ENCODE data around the gene LRRN2. TPM values are rescaled to one million over a fixed set of nuclear protein-coding genes. Genes with fewer than 3 reads are reported as not detected.

Gene LRRN2
- polyA plus RNA-seq, 2 of the 4 experiments (the other 2 are of a cell fraction) = 3.6 to 6.6 TPM

GRCh38 chr1:204662530-204662929 is 23.0 kb downstream of the LRRN2 start:
- FAIRE-seq (no peak), DNase-seq (ENCODE audit: low read depth in 1 of 2, low spot score in 1 of 2) (no peak), ATAC-seq (no peak)
- Histone ChIP-seq H3K27ac (no peak overlapping the region), H3K4me3 (no peak overlapping the region), H3K9me3 (no peaks in the 10 kb centered on the region), H3K4me1 (no peaks in the 10 kb centered on the region), H3K4me2 (no peak overlapping the region)
- CTCF ChIA-PET = interaction anchor here (0.6 to 2.5 kb wide), 7 partner anchors 14 to 245 kb away, joined by 3 to 11 read pairs (median 4); no protein-coding TSS in a partner anchor
- no peak for TF ChIP-seq RCOR1 (IDR thresholded peaks at IDR 0.05; ENCODE audit: low read depth, low read length)
- TF ChIP-seq E2F6 (IDR thresholded peaks at IDR 0.05; ENCODE audit: borderline replicate concordance, low read depth) = no peak
- TF ChIP-seq ESRRA (IDR thresholded peaks at IDR 0.05; ENCODE audit: borderline replicate concordance, low read length) = no peak
- no peak for TF ChIP-seq HES2 (IDR thresholded peaks at IDR 0.05)
- no peak for TF ChIP-seq RAD21 (conservative IDR thresholded peaks at IDR 0.05 in 1 of 2, IDR thresholded peaks at IDR 0.05 in 1 of 2)
- no peak for TF ChIP-seq BCL3 (IDR thresholded peaks at IDR 0.05)
- no peak for TF ChIP-seq PBX3 (IDR thresholded peaks at IDR 0.05)
- TF ChIP-seq CHD2 (IDR thresholded peaks at IDR 0.05; ENCODE audit: low read length, partially characterized antibody) = no peak
- TF ChIP-seq EHMT2 (IDR thresholded peaks at IDR 0.05; ENCODE audit: low read depth) = no peak
- TF ChIP-seq JUNB (IDR thresholded peaks at IDR 0.05) = no peak
- TF ChIP-seq ZSCAN20 (CRISPR knock-in tag; IDR thresholded peaks at IDR 0.05) = no peak
- no peak for TF ChIP-seq PHF8 (IDR thresholded peaks at IDR 0.05; ENCODE audit: borderline replicate concordance, low read depth)
- no peak for TF ChIP-seq CBX8 (IDR thresholded peaks at IDR 0.05)
- TF ChIP-seq ZC3H11A (IDR thresholded peaks at IDR 0.05) = no peak
- TF ChIP-seq MAZ (IDR thresholded peaks at IDR 0.05; ENCODE audit: borderline replicate concordance, low read depth, low read length) = no peak
- no peak for TF ChIP-seq RFX5 (IDR thresholded peaks at IDR 0.05)
- TF ChIP-seq ZNF302 (CRISPR knock-in tag; IDR thresholded peaks at IDR 0.05) = no peak
- TF ChIP-seq ELK1 (IDR thresholded peaks at IDR 0.05; ENCODE audit: low read depth, low read length) = no peak
- POLR2A ChIA-PET = no interaction called here

- Histone ChIP-seq H3K4me1 (no peaks in the 10 kb centered on the region), H3K4me3 (no peak overlapping the region), H3K9me3 (no peaks in the 10 kb centered on the region), H3K27ac (no peak overlapping the region), H3K4me2 (no peak overlapping the region)
- DNase-seq (ENCODE audit: low read depth in 1 of 2, low spot score in 1 of 2) (no peak), FAIRE-seq (no peak), ATAC-seq (no peak)
- 81% methylated on average over 3 of the region's 3 CpGs for WGBS (ENCODE audit: missing lambda C conversion rate)
- POLR2A ChIA-PET = no interaction called here
- TF ChIP-seq TP53 (CRISPR knock-in tag; IDR thresholded peaks at IDR 0.05) = no peak
- no peak for TF ChIP-seq RNF2 (IDR thresholded peaks at IDR 0.05; ENCODE audit: borderline replicate concordance, low read depth)
- TF ChIP-seq ZFP36 (IDR thresholded peaks at IDR 0.05; ENCODE audit: borderline replicate concordance, partially characterized antibody) = no peak
- no peak for TF ChIP-seq JUN (IDR thresholded peaks at IDR 0.05)
- CTCF ChIA-PET = no interaction called here
Observed at GRCh38 chr1:204660509-204660908, 25.0 kb downstream of the LRRN2 start.

Measured in A549 (cell line).